Duodenal mucosa (tissue), 2 donors: ENCODE measurements around the gene ELAVL1.
"Not testable (repeated sequence)": the region's sequence is repeated elsewhere in the genome, so short reads cannot be mapped to it uniquely, and the experiment has no call there.

Experiments used
- H3K27ac ChIP-seq: one replicate; pipeline ENCODE4 v1.7.0; 2013; ENCODE audit warnings: low read depth, low read length
- H3K27me3 ChIP-seq, 2 donors: one replicate each; pipeline ENCODE4 v1.7.0; 2013; ENCODE audit warnings: low read length in 2 of 2, control low read depth in 1 of 2; ENCODE audit not compliant: insufficient read depth in 2 of 2, control insufficient read depth in 1 of 2
- H3K36me3 ChIP-seq, 2 donors: one replicate each; pipeline ENCODE4 v1.7.0; 2013; ENCODE audit warnings: low read length in 2 of 2, control low read depth in 1 of 2; ENCODE audit not compliant: insufficient read depth in 2 of 2, control insufficient read depth in 1 of 2
- H3K4me1 ChIP-seq, 2 donors: one replicate each; pipeline ENCODE4 v1.7.0; 2013; ENCODE audit warnings: low read length in 2 of 2, control low read depth in 1 of 2; ENCODE audit not compliant: insufficient read depth in 2 of 2, control insufficient read depth in 1 of 2
- H3K4me3 ChIP-seq, 2 donors: one replicate each; pipeline ENCODE4 v1.7.0; 2013; ENCODE audit warnings: low read length in 2 of 2, low read depth in 1 of 2
- H3K9ac ChIP-seq, 2 donors: one replicate each; pipeline ENCODE4 v1.7.0; 2013; ENCODE audit warnings: low read length in 2 of 2, low read depth in 1 of 2
- H3K9me3 ChIP-seq, 2 donors: one replicate each; pipeline ENCODE4 v1.7.0; 2013; ENCODE audit warnings: low read length in 2 of 2, control low read depth in 1 of 2; ENCODE audit not compliant: control insufficient read depth in 1 of 2

Gene ELAVL1

GRCh38 chr19:7930765-7931164 lies 74.7 kb downstream of the ELAVL1 start:
- H3K9me3 ChIP-seq = no peaks in the 10 kb centered on the region
- no peaks in the 10 kb centered on the region for H3K4me1 ChIP-seq
- no peak overlapping the region for H3K9ac ChIP-seq
- H3K27ac ChIP-seq = no peak overlapping the region
- H3K27me3 ChIP-seq = no peaks in the 10 kb centered on the region
- peaks cover 26 to 59% of the 10 kb centered on the region in 2 donors for H3K36me3 ChIP-seq
- H3K4me3 ChIP-seq = no peak overlapping the region

GRCh38 chr19:7930030-7930429 lies 75.4 kb downstream of the ELAVL1 start:
- not testable (repeated sequence) for H3K27ac ChIP-seq, H3K9ac ChIP-seq, H3K4me3 ChIP-seq, H3K9me3 ChIP-seq, H3K4me1 ChIP-seq, H3K27me3 ChIP-seq
- H3K36me3 ChIP-seq = peaks cover 20 to 52% of the 10 kb centered on the region in 2 donors

- Histone ChIP-seq H3K27ac (peak overlapping the region; percentile 10), H3K4me1 (no peaks in the 10 kb centered on the region), H3K27me3 (no peaks in the 10 kb centered on the region), H3K36me3 (peaks cover 16 to 41% of the 10 kb centered on the region in 2 donors), H3K9ac (no peak overlapping the region), H3K4me3 (no peak overlapping the region), H3K9me3 (no peaks in the 10 kb centered on the region)
These were observed 76.4 kb downstream of the ELAVL1 start for GRCh38 chr19:7928741-7929701.

GRCh38 chr19:7928334-7928706 lies 77.1 kb downstream of the ELAVL1 start:
- H3K4me1 ChIP-seq = no peaks in the 10 kb centered on the region
- H3K9ac ChIP-seq = no peak overlapping the region
- no peak overlapping the region for H3K4me3 ChIP-seq
- no peaks in the 10 kb centered on the region for H3K27me3 ChIP-seq
- no peaks in the 10 kb centered on the region for H3K9me3 ChIP-seq
- peak overlapping the region; percentile 20 for H3K27ac ChIP-seq
- H3K36me3 ChIP-seq = peaks cover 13 to 34% of the 10 kb centered on the region in 2 donors

GRCh38 chr19:7927605-7928333 lies 77.7 kb downstream of the ELAVL1 start:
- peaks cover 12 to 29% of the 10 kb centered on the region in 2 donors for H3K36me3 ChIP-seq
- no peaks in the 10 kb centered on the region for H3K4me1 ChIP-seq
- no peak overlapping the region for H3K9ac ChIP-seq
- no peaks in the 10 kb centered on the region for H3K9me3 ChIP-seq
- no peak overlapping the region for H3K27ac ChIP-seq
- H3K4me3 ChIP-seq = no peak overlapping the region
- no peaks in the 10 kb centered on the region for H3K27me3 ChIP-seq

- H3K4me3 ChIP-seq = no peak overlapping the region
- H3K4me1 ChIP-seq = peaks cover 0 to 4% of the 10 kb centered on the region in 2 donors
- peaks cover 12 to 27% of the 10 kb centered on the region in 2 donors for H3K36me3 ChIP-seq
- no peak overlapping the region for H3K9ac ChIP-seq
- H3K27ac ChIP-seq = no peak overlapping the region
- no peaks in the 10 kb centered on the region for H3K27me3 ChIP-seq
- no peaks in the 10 kb centered on the region for H3K9me3 ChIP-seq
These were observed 78.5 kb downstream of the ELAVL1 start for GRCh38 chr19:7926727-7927604.

GRCh38 chr19:7926021-7926726 lies 79.3 kb downstream of the ELAVL1 start, which contains the start of gene CTXN1:
CTXN1 (minus strand) TSS chr19:7926135; CDS start chr19:7925538, 597 bp downstream.
- Histone ChIP-seq H3K9ac (no peak within 1 kb of the TSS), H3K4me3 (peak within 1 kb of the TSS; percentile 47 to 53), H3K27me3 (no peaks in the 10 kb centered on the region), H3K9me3 (no peaks in the 10 kb centered on the region), H3K27ac (no peak within 1 kb of the TSS), H3K4me1 (peaks cover 7 to 12% of the 10 kb centered on the region in 2 donors), H3K36me3 (peaks cover 11 to 22% of the 10 kb centered on the region in 2 donors)

GRCh38 chr19:7925171-7925851 lies 80.1 kb downstream of the ELAVL1 start:
- H3K4me3 ChIP-seq = peak overlapping the region in 1 of 2 donors; percentile 51
- H3K27ac ChIP-seq = no peak overlapping the region
- peaks cover 11 to 15% of the 10 kb centered on the region in 2 donors for H3K4me1 ChIP-seq
- no peak overlapping the region for H3K9ac ChIP-seq
- H3K9me3 ChIP-seq = no peaks in the 10 kb centered on the region
- H3K27me3 ChIP-seq = no peaks in the 10 kb centered on the region
- H3K36me3 ChIP-seq = peaks cover 11 to 14% of the 10 kb centered on the region in 2 donors

GRCh38 chr19:7924651-7925170 lies 80.7 kb downstream of the ELAVL1 start:
- H3K27ac ChIP-seq = no peak overlapping the region
- no peaks in the 10 kb centered on the region for H3K27me3 ChIP-seq
- no peak overlapping the region for H3K9ac ChIP-seq
- no peak overlapping the region for H3K4me3 ChIP-seq
- no peaks in the 10 kb centered on the region for H3K9me3 ChIP-seq
- H3K36me3 ChIP-seq = peaks cover 11 to 14% of the 10 kb centered on the region in 2 donors
- peaks cover 13 to 17% of the 10 kb centered on the region in 2 donors for H3K4me1 ChIP-seq
